ENCODE results near the gene MTR. TPM values are rescaled to one million over a fixed set of nuclear protein-coding genes. Genes with fewer than 3 reads are reported as not detected.

The MTR gene
- total and polyA plus RNA-seq, 2 donors, result 10.4 to 58.5 TPM

- DNase-seq (ENCODE audit: extremely low spot score), result no peak
- H3K4me1 ChIP-seq (ENCODE audit: insufficient read depth), result no peaks in the 10 kb centered on the region
- H3K27ac ChIP-seq (ENCODE audit: low read depth), result no peak overlapping the region
- WGBS, result 97% methylated on average over 3 of the region's 3 CpGs
- no peak overlapping the region for H3K4me3 ChIP-seq (ENCODE audit: low read depth, low read length)
- peaks cover 8% of the 10 kb centered on the region for H3K36me3 ChIP-seq (ENCODE audit: insufficient read depth)
Observed at GRCh38 chr1:236829085-236829484, 34.0 kb downstream of the MTR start.

GRCh38 chr1:236830116-236830515, 35.0 kb downstream of the MTR start:
- H3K36me3 ChIP-seq (ENCODE audit: insufficient read depth), result peaks cover 8% of the 10 kb centered on the region

GRCh38 chr1:236830560-236830959, 35.5 kb downstream of the MTR start:
- DNase-seq (ENCODE audit: extremely low spot score), result no peak
- 49% methylated on average over 6 of the region's 6 CpGs for WGBS
- Histone ChIP-seq H3K4me3 (ENCODE audit: low read depth, low read length) (no peak overlapping the region), H3K36me3 (ENCODE audit: insufficient read depth) (peaks cover 8% of the 10 kb centered on the region), H3K27ac (ENCODE audit: low read depth) (no peak overlapping the region), H3K4me1 (ENCODE audit: insufficient read depth) (no peaks in the 10 kb centered on the region)

More at GRCh38 chr1:236830116-236830515, 35.0 kb downstream of the MTR start:
- no peaks in the 10 kb centered on the region for H3K4me1 ChIP-seq (ENCODE audit: insufficient read depth)
- no peak for DNase-seq (ENCODE audit: extremely low spot score)
- H3K27ac ChIP-seq (ENCODE audit: low read depth), result no peak overlapping the region
- no peak overlapping the region for H3K4me3 ChIP-seq (ENCODE audit: low read depth, low read length)
- WGBS, result 71% methylated on average over 3 of the region's 3 CpGs

DNA sequence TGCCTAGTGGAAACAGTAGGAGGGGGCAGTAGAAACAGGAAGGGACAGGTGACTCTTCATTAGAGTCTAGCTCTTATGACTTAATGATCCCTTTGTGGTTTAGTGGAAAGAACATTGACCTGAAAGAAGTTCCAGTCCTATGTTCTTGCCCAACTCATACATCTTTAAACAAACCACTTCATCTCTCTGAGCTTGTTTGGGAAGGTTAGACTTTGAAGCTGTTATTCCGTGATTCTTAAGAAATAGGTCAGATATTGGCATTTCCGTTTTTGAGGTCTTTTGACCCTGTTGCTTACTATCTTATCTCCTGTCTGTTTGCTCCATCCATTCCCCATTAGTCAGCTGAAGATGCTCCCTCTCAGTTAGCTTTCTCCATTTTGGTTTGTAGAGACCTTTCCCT, 38.5 kb downstream of the MTR start:
- 95% methylated on average over 2 of the region's 2 CpGs for WGBS
- H3K4me1 ChIP-seq (ENCODE audit: insufficient read depth), result no peaks in the 10 kb centered on the region
- H3K36me3 ChIP-seq (ENCODE audit: insufficient read depth), result peaks cover 12% of the 10 kb centered on the region
- H3K4me3 ChIP-seq (ENCODE audit: low read depth, low read length), result no peak overlapping the region
- no peak for DNase-seq (ENCODE audit: extremely low spot score)
- H3K27ac ChIP-seq (ENCODE audit: low read depth), result no peak overlapping the region

DNA sequence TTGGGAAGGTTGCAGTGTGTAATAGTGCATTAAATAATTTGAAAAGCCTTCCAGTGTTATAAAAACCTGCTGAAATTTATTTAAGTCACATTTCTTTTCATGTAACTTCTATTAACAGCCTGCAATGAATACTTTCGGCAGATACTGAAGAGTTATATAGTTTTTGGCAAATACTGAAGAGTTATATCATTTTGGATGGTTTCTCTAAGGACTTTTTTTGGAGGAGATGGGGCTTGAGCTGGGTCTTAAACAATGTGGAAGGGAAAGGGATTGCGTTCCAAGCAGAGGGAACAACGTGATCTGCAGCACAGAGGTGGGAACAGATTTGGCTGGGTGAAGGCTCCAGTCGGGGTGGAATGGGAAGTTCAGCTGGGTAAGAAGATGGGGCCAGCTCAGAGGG, 39.8 kb downstream of the MTR start:
- Histone ChIP-seq H3K36me3 (ENCODE audit: insufficient read depth) (peaks cover 9% of the 10 kb centered on the region), H3K4me1 (ENCODE audit: insufficient read depth) (no peaks in the 10 kb centered on the region), H3K27ac (ENCODE audit: low read depth) (no peak overlapping the region), H3K4me3 (ENCODE audit: low read depth, low read length) (no peak overlapping the region)
- DNase-seq (ENCODE audit: extremely low spot score), result peak; percentile 41
- 55% methylated on average over 4 of the region's 4 CpGs for WGBS

DNA sequence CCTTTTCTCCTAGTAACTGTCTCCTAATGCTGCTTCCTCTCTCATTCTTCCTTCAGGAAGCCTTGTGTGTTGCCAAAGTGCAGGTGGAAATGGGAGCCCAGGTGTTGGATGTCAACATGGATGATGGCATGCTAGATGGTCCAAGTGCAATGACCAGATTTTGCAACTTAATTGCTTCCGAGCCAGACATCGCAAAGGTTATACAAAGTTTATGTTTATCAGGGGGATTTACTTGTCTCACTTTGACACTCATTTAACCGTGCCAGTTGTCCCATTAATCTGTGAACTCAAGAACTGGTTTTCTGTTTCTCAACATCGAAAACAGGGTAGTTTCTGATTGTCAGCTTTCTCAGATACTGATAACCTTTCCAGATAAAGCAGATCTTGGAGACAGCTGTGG, 40.4 kb downstream of the MTR start:
- WGBS, result 45% methylated on average over 4 of the region's 4 CpGs
- Histone ChIP-seq H3K27ac (ENCODE audit: low read depth) (no peak overlapping the region), H3K36me3 (ENCODE audit: insufficient read depth) (peaks cover 9% of the 10 kb centered on the region), H3K4me1 (ENCODE audit: insufficient read depth) (no peaks in the 10 kb centered on the region), H3K4me3 (ENCODE audit: low read depth, low read length) (no peak overlapping the region)
- no peak for DNase-seq (ENCODE audit: extremely low spot score)

GRCh38 chr1:236836157-236836556, 41.1 kb downstream of the MTR start:
- WGBS, result 68% methylated on average over 5 of the region's 5 CpGs
- H3K36me3 ChIP-seq (ENCODE audit: insufficient read depth), result peaks cover 9% of the 10 kb centered on the region
- DNase-seq (ENCODE audit: extremely low spot score), result no peak

DNA sequence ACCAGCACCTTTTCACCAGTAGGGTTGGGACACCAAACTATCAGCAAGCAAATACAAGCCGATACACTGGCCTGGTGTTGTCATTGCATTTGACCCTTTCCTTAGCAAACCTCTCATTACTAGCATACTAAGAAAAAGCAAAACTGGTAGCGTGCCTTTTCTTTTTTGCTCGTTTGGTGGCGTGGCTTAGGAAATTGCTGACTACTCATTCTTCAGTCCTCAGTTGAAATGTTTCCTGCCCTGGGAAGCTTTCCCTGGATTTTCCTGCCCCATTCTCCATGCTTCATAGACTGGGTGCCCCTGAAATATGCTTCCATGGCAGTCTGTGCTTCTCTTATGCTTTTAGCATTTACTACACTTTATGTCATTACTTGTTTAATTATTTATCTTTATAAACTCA, 42.0 kb downstream of the MTR start:
- Histone ChIP-seq H3K27ac (ENCODE audit: low read depth) (no peak overlapping the region), H3K4me1 (ENCODE audit: insufficient read depth) (no peaks in the 10 kb centered on the region), H3K4me3 (ENCODE audit: low read depth, low read length) (no peak overlapping the region), H3K36me3 (ENCODE audit: insufficient read depth) (peaks cover 8% of the 10 kb centered on the region)
- DNase-seq (ENCODE audit: extremely low spot score), result no peak
- WGBS, result 96% methylated on average over 4 of the region's 4 CpGs

More at GRCh38 chr1:236836157-236836556, 41.1 kb downstream of the MTR start:
- H3K27ac ChIP-seq (ENCODE audit: low read depth), result no peak overlapping the region
- no peak overlapping the region for H3K4me3 ChIP-seq (ENCODE audit: low read depth, low read length)
- H3K4me1 ChIP-seq (ENCODE audit: insufficient read depth), result no peaks in the 10 kb centered on the region

DNA sequence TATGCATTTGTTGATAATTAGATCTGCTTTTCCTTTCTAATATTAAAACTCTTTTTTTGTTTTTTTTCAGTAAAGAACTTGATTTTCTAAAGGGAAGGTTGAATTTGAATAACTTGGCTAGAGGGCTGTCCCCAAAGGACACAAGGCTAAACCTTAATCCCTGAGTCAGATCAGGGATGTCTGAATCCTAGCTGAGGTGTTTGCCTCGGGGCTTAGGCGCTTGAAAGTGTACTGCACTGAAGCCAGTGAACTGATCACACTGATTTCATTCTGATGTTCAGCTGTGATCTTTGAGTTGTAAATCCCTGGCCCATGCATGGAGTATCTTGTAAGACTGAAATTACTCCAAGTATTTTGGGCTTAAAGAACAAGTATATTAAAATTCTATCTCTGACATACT, 42.8 kb downstream of the MTR start:
- no peak overlapping the region for H3K4me3 ChIP-seq (ENCODE audit: low read depth, low read length)
- no peak overlapping the region for H3K27ac ChIP-seq (ENCODE audit: low read depth)
- peaks cover 7% of the 10 kb centered on the region for H3K36me3 ChIP-seq (ENCODE audit: insufficient read depth)
- no peaks in the 10 kb centered on the region for H3K4me1 ChIP-seq (ENCODE audit: insufficient read depth)
- no peak for DNase-seq (ENCODE audit: extremely low spot score)
- 94% methylated on average over 2 of the region's 2 CpGs for WGBS

DNA sequence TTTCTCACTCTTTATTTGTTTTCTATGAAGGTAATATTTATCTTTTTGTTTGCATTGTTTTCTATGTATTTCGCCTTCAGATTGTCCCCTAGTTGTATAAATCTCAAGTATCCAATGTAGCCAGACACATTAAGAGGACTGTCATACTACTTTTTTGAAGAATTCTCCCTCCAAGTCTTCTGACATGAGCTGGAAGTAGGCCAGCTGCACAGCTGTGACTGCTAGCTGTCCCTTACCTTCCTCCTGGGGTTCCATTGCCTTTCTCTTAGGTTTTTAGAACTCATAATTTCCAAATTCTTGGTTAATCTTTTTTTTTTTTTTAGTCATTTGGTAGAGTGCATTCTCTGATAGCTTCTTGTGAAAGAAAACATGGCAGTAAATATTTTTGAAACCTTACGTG, 46.2 kb downstream of the MTR start:
- 100% methylated on average over 2 of the region's 2 CpGs for WGBS
- DNase-seq (ENCODE audit: extremely low spot score), result no peak
- no peak overlapping the region for H3K27ac ChIP-seq (ENCODE audit: low read depth)
- no peaks in the 10 kb centered on the region for H3K4me1 ChIP-seq (ENCODE audit: insufficient read depth)
- H3K4me3 ChIP-seq (ENCODE audit: low read depth, low read length), result no peak overlapping the region
- H3K36me3 ChIP-seq (ENCODE audit: insufficient read depth), result peaks cover 4% of the 10 kb centered on the region

- no peaks in the 10 kb centered on the region for H3K36me3 ChIP-seq (ENCODE audit: insufficient read depth)
Observed at GRCh38 chr1:236844499-236845271, 49.6 kb downstream of the MTR start.

DNA sequence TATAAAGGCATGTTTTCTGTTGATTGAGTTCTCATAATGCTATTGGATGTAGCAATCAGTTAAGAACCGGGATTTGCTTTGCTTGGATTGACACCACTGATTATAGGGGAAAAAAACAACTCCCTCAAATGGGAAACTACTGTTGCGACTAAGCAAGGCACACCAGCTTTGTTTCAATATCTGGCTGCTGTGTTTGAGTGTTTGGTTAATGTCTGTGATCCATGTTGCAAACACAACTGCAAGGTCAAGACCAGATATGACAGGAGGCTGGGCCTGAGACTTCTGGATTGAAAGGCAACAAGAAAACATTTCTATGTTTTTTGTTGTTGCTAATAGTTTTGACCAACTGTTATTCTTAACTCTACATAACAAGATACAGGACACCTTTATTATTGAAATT, 50.7 kb downstream of the MTR start:
- WGBS, result 81% methylated on average over 2 of the region's 2 CpGs
- H3K4me1 ChIP-seq (ENCODE audit: insufficient read depth), result no peaks in the 10 kb centered on the region
- H3K27ac ChIP-seq (ENCODE audit: low read depth), result peak overlapping the region; percentile 19
- DNase-seq (ENCODE audit: extremely low spot score), result no peak
- no peaks in the 10 kb centered on the region for H3K36me3 ChIP-seq (ENCODE audit: insufficient read depth)
- no peak overlapping the region for H3K4me3 ChIP-seq (ENCODE audit: low read depth, low read length)

More at GRCh38 chr1:236844499-236845271, 49.6 kb downstream of the MTR start:
- no peaks in the 10 kb centered on the region for H3K4me1 ChIP-seq (ENCODE audit: insufficient read depth)
- DNase-seq (ENCODE audit: extremely low spot score), result no peak
- no peak overlapping the region for H3K4me3 ChIP-seq (ENCODE audit: low read depth, low read length)
- WGBS, result 85% methylated on average over 5 of the region's 5 CpGs
- no peak overlapping the region for H3K27ac ChIP-seq (ENCODE audit: low read depth)

DNA sequence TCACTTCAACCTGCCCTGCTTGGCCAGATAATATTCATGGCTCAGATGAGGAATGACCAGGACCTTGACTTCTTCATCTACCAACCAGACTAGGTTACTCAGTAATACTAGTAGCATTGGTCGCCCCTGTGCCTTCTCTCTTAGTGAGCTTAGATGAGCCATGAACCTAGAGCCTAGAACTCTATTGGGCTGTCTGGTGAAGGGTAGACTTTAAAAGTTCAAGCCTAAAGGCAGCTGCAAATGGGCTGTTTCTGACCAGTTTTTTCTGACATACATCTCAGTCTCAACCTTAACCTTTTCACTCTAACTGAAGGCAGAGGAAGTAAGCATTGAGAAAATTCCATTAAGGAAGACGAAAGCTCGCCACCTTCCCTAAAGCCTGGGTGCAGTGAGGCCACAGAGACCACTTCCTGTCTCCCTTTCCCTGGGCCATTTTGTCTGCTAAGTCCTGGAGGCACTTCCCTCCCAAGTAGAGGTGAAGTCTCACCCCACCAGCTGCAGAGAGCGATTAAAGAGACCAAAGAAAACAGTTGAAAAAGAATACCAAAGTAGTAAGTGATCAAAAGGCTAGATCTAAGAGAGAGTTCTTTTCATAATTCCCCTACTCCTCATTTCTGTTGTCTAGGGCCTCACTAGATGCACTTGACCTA, 53.3 kb downstream of the MTR start:
- WGBS, result 93% methylated on average over 4 of the region's 4 CpGs
- Histone ChIP-seq H3K36me3 (ENCODE audit: insufficient read depth) (peaks cover 4% of the 10 kb centered on the region), H3K27ac (ENCODE audit: low read depth) (no peak overlapping the region)

More for the DNA sequence above, 53.3 kb downstream of the MTR start:
- DNase-seq (ENCODE audit: extremely low spot score), result no peak
- no peaks in the 10 kb centered on the region for H3K4me1 ChIP-seq (ENCODE audit: insufficient read depth)
- H3K4me3 ChIP-seq (ENCODE audit: low read depth, low read length), result no peak overlapping the region

Data from urinary bladder (tissue), 4 donors.